ENCODE results near the gene ZNF280B. TPM values are rescaled to one million over a fixed set of nuclear protein-coding genes. Genes with fewer than 3 reads are reported as not detected.

ZNF280B gene
- total RNA-seq, 3 donors from 2014 or later, result 0.33 to 0.64 (median 0.44) TPM

GRCh38 chr22:22440188-22440587 is 68.4 kb downstream of the ZNF280B start:
- no peak for DNase-seq (ENCODE audit: low spot score in 2 of 2)
- Histone ChIP-seq H3K4me1 (no peaks in the 10 kb centered on the region), H3K27ac (no peak overlapping the region), H3K36me3 (no peaks in the 10 kb centered on the region), H3K27me3 (peaks cover 0 to 6% of the 10 kb centered on the region in 2 donors), H3K4me3 (no peak overlapping the region), H3K9me3 (peaks cover 4 to 9% of the 10 kb centered on the region in 2 donors)
- intact Hi-C loops (cut with DNase I; ENCODE audit: low total_unique reads), result no loop called here
- no peak for TF ChIP-seq POLR2AphosphoS5 (IDR thresholded peaks at IDR 0.05)
- no peak for TF ChIP-seq POLR2A (IDR thresholded peaks at IDR 0.05)
- TF ChIP-seq CTCF (IDR thresholded peaks at IDR 0.05), result no peak

Other genes with a start within 250 kb of the ZNF280B start
- gene ZNF280A, start 11.5 kb upstream of the ZNF280B start, total RNA-seq, result not detected
- under 1 TPM in 1 of 3 donors, not detected in 2; 0.33 TPM for gene PRAME, start 50.5 kb upstream of the ZNF280B start, total RNA-seq
- gene GGTLC2, start 135.9 kb upstream of the ZNF280B start, total RNA-seq, result not detected

All from breast epithelium (tissue), 4 donors.